ENCODE results near the gene LSAMP. TPM values are rescaled to one million over a fixed set of nuclear protein-coding genes. Genes with fewer than 3 reads are reported as not detected.

Gene LSAMP
- total RNA-seq, 1 donor from 2014 or later: 64.9 TPM

GRCh38 chr3:116474032-116474780 lies 28.9 kb upstream of the LSAMP start:
- DNase-seq (ENCODE audit: extremely low spot score, unreplicated experiment): no peak
- peaks cover 5% of the 10 kb centered on the region for H3K9me3 Mint-ChIP-seq
- H3K4me3 Mint-ChIP-seq: no peak overlapping the region
- H3K4me1 Mint-ChIP-seq (ENCODE audit: unreplicated experiment): peaks cover 16% of the 10 kb centered on the region
- H3K27ac Mint-ChIP-seq: no peak overlapping the region
- no peak for TF ChIP-seq CTCF (conservative IDR thresholded peaks at IDR 0.05)
- no peaks in the 10 kb centered on the region for H3K27me3 Mint-ChIP-seq
- no peaks in the 10 kb centered on the region for H3K36me3 Mint-ChIP-seq

- no peak for TF ChIP-seq CTCF (conservative IDR thresholded peaks at IDR 0.05)
- Mint-ChIP-seq H3K4me3 (no peak overlapping the region), H3K36me3 (no peaks in the 10 kb centered on the region), H3K27ac (no peak overlapping the region), H3K27me3 (no peaks in the 10 kb centered on the region), H3K9me3 (peaks cover 5% of the 10 kb centered on the region), H3K4me1 (ENCODE audit: unreplicated experiment) (peaks cover 16% of the 10 kb centered on the region)
- no peak for DNase-seq (ENCODE audit: extremely low spot score, unreplicated experiment)
Measured at GRCh38 chr3:116473602-116474001, 28.3 kb upstream of the LSAMP start.

- no peaks in the 10 kb centered on the region for H3K27me3 Mint-ChIP-seq
- peaks cover 16% of the 10 kb centered on the region for H3K4me1 Mint-ChIP-seq (ENCODE audit: unreplicated experiment)
- H3K9me3 Mint-ChIP-seq: no peaks in the 10 kb centered on the region
- no peak for TF ChIP-seq CTCF (conservative IDR thresholded peaks at IDR 0.05)
- no peaks in the 10 kb centered on the region for H3K36me3 Mint-ChIP-seq
- no peak overlapping the region for H3K27ac Mint-ChIP-seq
- H3K4me3 Mint-ChIP-seq: no peak overlapping the region
- no peak for DNase-seq (ENCODE audit: extremely low spot score, unreplicated experiment)
Measured at GRCh38 chr3:116470605-116471197, 25.4 kb upstream of the LSAMP start.

GRCh38 chr3:116469546-116469945 lies 24.3 kb upstream of the LSAMP start:
- no peak for TF ChIP-seq CTCF (conservative IDR thresholded peaks at IDR 0.05)
- Mint-ChIP-seq H3K36me3 (no peaks in the 10 kb centered on the region), H3K9me3 (no peaks in the 10 kb centered on the region), H3K4me3 (no peak overlapping the region), H3K27me3 (no peaks in the 10 kb centered on the region), H3K4me1 (ENCODE audit: unreplicated experiment) (peaks cover 11% of the 10 kb centered on the region), H3K27ac (no peak overlapping the region)
- DNase-seq (ENCODE audit: extremely low spot score, unreplicated experiment): no peak

- H3K36me3 Mint-ChIP-seq: no peaks in the 10 kb centered on the region
- no peak for TF ChIP-seq CTCF (conservative IDR thresholded peaks at IDR 0.05)
- no peak for DNase-seq (ENCODE audit: extremely low spot score, unreplicated experiment)
- no peak overlapping the region for H3K27ac Mint-ChIP-seq
- no peaks in the 10 kb centered on the region for H3K9me3 Mint-ChIP-seq
- peaks cover under 1% of the 10 kb centered on the region for H3K4me1 Mint-ChIP-seq (ENCODE audit: unreplicated experiment)
- no peak overlapping the region for H3K4me3 Mint-ChIP-seq
- no peaks in the 10 kb centered on the region for H3K27me3 Mint-ChIP-seq
Measured at GRCh38 chr3:116464276-116464798, 19.1 kb upstream of the LSAMP start.

Measured in type B pancreatic cell (in vitro differentiated cells).